WTC11 (cell line): Measurements from ENCODE around the gene NUP88. TPM values are rescaled to one million over a fixed set of nuclear protein-coding genes. Genes with fewer than 3 reads are reported as not detected.

Experiments
- ATAC-seq: fragments of 200-7000 bp; cut with Tn5 transposase; 2 replicates; pipeline ENCODE4 v1.10.0; 2021; ENCODE audit warnings: mild to moderate bottlenecking, moderate library complexity
- CTCF ChIA-PET: fragments of 300-600 bp; sonication (Branson Sonifier 250); formaldehyde crosslinking; loops from one replicate; lab custom pipeline; 2021; ENCODE audit warnings: antibody characterized with exemption; lab: Charles Lee
- POLR2A ChIA-PET: fragments of 350-600 bp; sonication (Branson Sonifier 250); formaldehyde crosslinking; loops from one replicate; lab custom pipeline; 2021; ENCODE audit warnings: antibody characterized with exemption; lab: Charles Lee
- DNase-seq: peaks from one replicate; pipeline ENCODE4 v3.0.0; 2021; ENCODE audit warnings: low spot score
- H3K27ac Mint-ChIP-seq: 2 replicates; pipeline ENCODE4 v1.8.0; 2021; ENCODE audit warnings: mixed read lengths
- H3K27me3 Mint-ChIP-seq: 2 replicates; pipeline ENCODE4 v1.8.0; 2021; ENCODE audit warnings: low read depth, mild to moderate bottlenecking, moderate library complexity, mixed read lengths
- H3K36me3 Mint-ChIP-seq: 2 replicates; pipeline ENCODE4 v1.8.0; 2021; ENCODE audit warnings: mixed read lengths
- H3K4me1 Mint-ChIP-seq: 2 replicates; pipeline ENCODE4 v1.8.0; 2022; ENCODE audit warnings: mixed read lengths
- H3K4me3 Mint-ChIP-seq: 2 replicates; pipeline ENCODE4 v1.8.0; 2021; ENCODE audit warnings: mild to moderate bottlenecking, moderate library complexity, mixed read lengths
- H3K9me3 Mint-ChIP-seq: 2 replicates; pipeline ENCODE4 v1.8.0; 2021; ENCODE audit warnings: mixed read lengths
- ATF1 ChIP-seq: sonication (generic); formaldehyde crosslinking; IDR thresholded peaks from 2 replicates; pipeline ENCODE4 v1.8.1; 2023; ENCODE audit warnings: mild to moderate bottlenecking, moderate library complexity, missing genetic modification reagents
- CBFB ChIP-seq: sonication (generic); formaldehyde crosslinking; IDR thresholded peaks from 2 replicates; pipeline ENCODE4 v1.8.1; 2022; ENCODE audit warnings: mild to moderate bottlenecking, low read depth, missing genetic modification reagents
- CREB1 ChIP-seq: sonication (generic); formaldehyde crosslinking; IDR thresholded peaks from 2 replicates; pipeline ENCODE4 v1.8.0; 2023; ENCODE audit warnings: mild to moderate bottlenecking, missing genetic modification reagents
- E2F1 ChIP-seq: sonication (generic); formaldehyde crosslinking; IDR thresholded peaks from 2 replicates; pipeline ENCODE4 v1.8.0; 2022; ENCODE audit warnings: mild to moderate bottlenecking, missing genetic modification reagents
- E2F5 ChIP-seq: sonication (generic); formaldehyde crosslinking; IDR thresholded peaks from 2 replicates; pipeline ENCODE4 v1.8.1; 2022; ENCODE audit warnings: mild to moderate bottlenecking, moderate library complexity, missing genetic modification reagents
- ELF4 ChIP-seq: sonication (generic); formaldehyde crosslinking; IDR thresholded peaks from 2 replicates; pipeline ENCODE4 v1.8.1; 2022; ENCODE audit warnings: low read depth, mild to moderate bottlenecking, moderate library complexity, missing genetic modification reagents
- GRHL2 ChIP-seq: fragments of 250-450 bp; sonication (Bioruptor Pico); IDR thresholded peaks from 2 replicates; pipeline ENCODE4 v1.8.0; 2022; ENCODE audit warnings: mild to moderate bottlenecking, moderate library complexity; ENCODE audit not compliant: insufficient replicate concordance, severe bottlenecking
- GTF2I ChIP-seq: fragments of 250-450 bp; sonication (Bioruptor Pico); conservative IDR thresholded peaks from 2 replicates; pipeline ENCODE4 v1.4.0; 2021; ENCODE audit warnings: mild to moderate bottlenecking
- HMGA2 ChIP-seq: fragments of 250-450 bp; sonication (Bioruptor Pico); IDR thresholded peaks from 2 replicates; pipeline ENCODE4 v1.4.0; 2021; ENCODE audit warnings: mild to moderate bottlenecking, moderate library complexity
- NFATC4 ChIP-seq: fragments of 250-450 bp; sonication (Bioruptor Pico); IDR thresholded peaks from 2 replicates; pipeline ENCODE4 v1.9.0; 2021; ENCODE audit warnings: mild to moderate bottlenecking
- SOX15 ChIP-seq: fragments of 250-450 bp; sonication (Bioruptor Pico); IDR thresholded peaks from 2 replicates; pipeline ENCODE4 v1.9.0; 2021; ENCODE audit warnings: mild to moderate bottlenecking
- SP1 ChIP-seq: sonication (generic); formaldehyde crosslinking; conservative IDR thresholded peaks from 2 replicates; pipeline ENCODE4 v1.8.1; 2022; ENCODE audit warnings: missing genetic modification reagents
- TEAD1 ChIP-seq: sonication (generic); formaldehyde crosslinking; IDR thresholded peaks from 2 replicates; pipeline ENCODE4 v1.8.0; 2022; ENCODE audit warnings: mild to moderate bottlenecking, missing genetic modification reagents
- ZBTB43 ChIP-seq: sonication (generic); formaldehyde crosslinking; IDR thresholded peaks from 2 replicates; pipeline ENCODE4 v1.8.1; 2023; ENCODE audit warnings: mild to moderate bottlenecking, missing genetic modification reagents
- ZNF219 ChIP-seq: sonication (generic); formaldehyde crosslinking; IDR thresholded peaks from 2 replicates; pipeline ENCODE4 v1.8.0; 2023; ENCODE audit warnings: missing genetic modification reagents, mild to moderate bottlenecking, borderline replicate concordance
- ZNF281 ChIP-seq: sonication (generic); formaldehyde crosslinking; IDR thresholded peaks from 2 replicates; pipeline ENCODE4 v1.8.0; 2023; ENCODE audit warnings: mild to moderate bottlenecking, missing genetic modification reagents
- ZNF317 ChIP-seq: sonication (generic); formaldehyde crosslinking; IDR thresholded peaks from 2 replicates; pipeline ENCODE4 v1.8.1; 2023; ENCODE audit warnings: low read depth, mild to moderate bottlenecking, moderate library complexity, missing genetic modification reagents, borderline replicate concordance
- total RNA-seq: library from RNA; stranded (reverse); gene quantifications from 3 replicates; pipeline ENCODE4 v1.2.3, GENCODE V29; 2021
- TF ChIP-seq, protein P1 (sequence below): fragments of 250-450 bp; sonication (Bioruptor Pico); IDR thresholded peaks from 2 replicates; pipeline ENCODE4 v1.8.0; 2021; ENCODE audit warnings: mild to moderate bottlenecking
- TF ChIP-seq, protein P2 (sequence below): sonication (generic); formaldehyde crosslinking; IDR thresholded peaks from 2 replicates; pipeline ENCODE4 v1.8.1; 2023; ENCODE audit warnings: mild to moderate bottlenecking, missing genetic modification reagents, moderate library complexity
- TF ChIP-seq, protein P3 (sequence below): sonication (generic); formaldehyde crosslinking; IDR thresholded peaks from 2 replicates; pipeline ENCODE4 v1.8.1; 2023; ENCODE audit warnings: mild to moderate bottlenecking, moderate library complexity, missing genetic modification reagents

The NUP88 gene
- total RNA-seq, 1 experiment from 2014 or later: 87.7 TPM

DNA sequence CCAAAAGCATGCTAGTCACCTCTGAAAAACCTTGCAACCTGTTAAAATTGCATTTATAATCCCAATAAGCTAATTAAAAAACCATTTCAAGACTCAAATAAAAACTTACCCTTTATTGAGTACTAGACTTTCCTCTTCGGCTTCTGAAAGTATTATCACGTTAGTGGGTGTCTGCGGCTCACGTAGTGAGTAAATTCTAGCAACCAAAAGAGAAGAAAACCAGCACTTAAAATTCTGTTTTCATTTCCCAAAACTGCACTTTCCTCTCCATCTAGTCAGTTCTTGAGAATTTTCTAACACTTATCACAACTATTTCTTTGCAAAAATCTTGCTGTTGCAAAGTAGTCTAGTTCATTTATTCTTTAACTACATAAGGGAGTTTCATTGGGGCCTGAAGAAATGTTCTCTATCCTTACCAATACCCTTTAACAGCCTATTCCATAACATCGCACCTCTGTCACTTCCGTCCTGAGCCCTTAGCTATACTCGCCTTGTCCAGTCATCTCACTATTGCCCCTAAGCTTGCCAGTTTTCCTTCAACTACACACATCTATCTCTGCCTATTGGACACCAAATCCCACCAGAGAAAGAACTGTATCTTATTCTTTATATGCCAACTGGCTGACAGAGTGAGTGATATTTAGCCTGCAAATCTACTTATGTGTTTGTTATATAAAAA is 8.7 kb downstream of the NUP88 start:
- ChIA-PET POLR2A (interaction anchor here (1.0 kb wide), 1 partner anchor 9 kb away, joined by 3 read pairs; the partner anchor contains the start of genes NUP88 and RPAIN), CTCF (no interaction called here)
- Mint-ChIP-seq H3K4me3 (no peak overlapping the region), H3K9me3 (no peaks in the 10 kb centered on the region), H3K4me1 (no peaks in the 10 kb centered on the region), H3K36me3 (peaks cover 43% of the 10 kb centered on the region), H3K27me3 (no peaks in the 10 kb centered on the region), H3K27ac (no peak overlapping the region)
- TF ChIP-seq GTF2I (CRISPR knock-in tag) (no peak), ZNF317 (CRISPR knock-in tag) (no peak)
- no peak for DNase-seq
- ATAC-seq: no peak

- ChIA-PET CTCF (no interaction called here), POLR2A (no interaction called here)
- H3K36me3 Mint-ChIP-seq: peaks cover 41% of the 10 kb centered on the region
- H3K4me1 Mint-ChIP-seq: no peaks in the 10 kb centered on the region
- no peak overlapping the region for H3K4me3 Mint-ChIP-seq
- no peaks in the 10 kb centered on the region for H3K27me3 Mint-ChIP-seq
- ATAC-seq (no peak), DNase-seq (no peak)
- no peak for TF ChIP-seq CBFB (CRISPR knock-in tag)
- no peaks in the 10 kb centered on the region for H3K9me3 Mint-ChIP-seq
- H3K27ac Mint-ChIP-seq: no peak overlapping the region
Measured at GRCh38 chr17:5408186-5408585, 11.3 kb downstream of the NUP88 start.

DNA sequence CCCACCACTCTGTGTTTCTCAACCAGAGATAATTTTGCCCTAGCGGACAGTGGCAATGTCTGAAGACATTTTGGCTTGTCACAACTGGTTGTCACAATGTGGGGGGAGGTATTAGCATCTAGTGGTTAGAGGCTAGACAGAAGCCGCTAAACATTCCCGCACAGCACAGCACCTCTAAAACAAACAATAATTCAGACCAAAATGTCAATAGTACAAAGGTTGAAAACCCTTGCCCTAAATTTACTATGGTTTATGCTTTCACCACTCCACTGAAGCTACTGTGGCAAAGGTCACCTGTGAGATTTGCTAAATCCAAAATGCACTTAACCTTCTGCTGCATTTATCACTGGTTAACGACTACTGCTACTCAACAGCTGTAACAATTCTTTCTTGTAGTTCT is 14.1 kb downstream of the NUP88 start:
- POLR2A ChIA-PET: no interaction called here

More for the DNA sequence above, 14.1 kb downstream of the NUP88 start:
- no peaks in the 10 kb centered on the region for H3K27me3 Mint-ChIP-seq
- TF ChIP-seq NFATC4 (CRISPR knock-in tag) (no peak), SP1 (CRISPR knock-in tag) (no peak), ATF1 (no peak), E2F1 (CRISPR knock-in tag) (no peak), HMGA2 (CRISPR knock-in tag) (no peak), GTF2I (CRISPR knock-in tag) (no peak), E2F5 (CRISPR knock-in tag) (no peak), ZNF219 (CRISPR knock-in tag) (no peak), ZBTB43 (CRISPR knock-in tag) (no peak), CREB1 (CRISPR knock-in tag) (no peak), SOX15 (CRISPR knock-in tag) (no peak), GRHL2 (CRISPR knock-in tag) (no peak), ELF4 (CRISPR knock-in tag) (no peak), TEAD1 (CRISPR knock-in tag) (no peak), ZNF281 (no peak)
- TF ChIP-seq, protein P1, sequence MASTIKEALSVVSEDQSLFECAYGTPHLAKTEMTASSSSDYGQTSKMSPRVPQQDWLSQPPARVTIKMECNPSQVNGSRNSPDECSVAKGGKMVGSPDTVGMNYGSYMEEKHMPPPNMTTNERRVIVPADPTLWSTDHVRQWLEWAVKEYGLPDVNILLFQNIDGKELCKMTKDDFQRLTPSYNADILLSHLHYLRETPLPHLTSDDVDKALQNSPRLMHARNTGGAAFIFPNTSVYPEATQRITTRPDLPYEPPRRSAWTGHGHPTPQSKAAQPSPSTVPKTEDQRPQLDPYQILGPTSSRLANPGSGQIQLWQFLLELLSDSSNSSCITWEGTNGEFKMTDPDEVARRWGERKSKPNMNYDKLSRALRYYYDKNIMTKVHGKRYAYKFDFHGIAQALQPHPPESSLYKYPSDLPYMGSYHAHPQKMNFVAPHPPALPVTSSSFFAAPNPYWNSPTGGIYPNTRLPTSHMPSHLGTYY: no peak
- TF ChIP-seq, protein P2, sequence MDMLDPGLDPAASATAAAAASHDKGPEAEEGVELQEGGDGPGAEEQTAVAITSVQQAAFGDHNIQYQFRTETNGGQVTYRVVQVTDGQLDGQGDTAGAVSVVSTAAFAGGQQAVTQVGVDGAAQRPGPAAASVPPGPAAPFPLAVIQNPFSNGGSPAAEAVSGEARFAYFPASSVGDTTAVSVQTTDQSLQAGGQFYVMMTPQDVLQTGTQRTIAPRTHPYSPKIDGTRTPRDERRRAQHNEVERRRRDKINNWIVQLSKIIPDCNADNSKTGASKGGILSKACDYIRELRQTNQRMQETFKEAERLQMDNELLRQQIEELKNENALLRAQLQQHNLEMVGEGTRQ (CRISPR knock-in tag): no peak
- TF ChIP-seq, protein P3, sequence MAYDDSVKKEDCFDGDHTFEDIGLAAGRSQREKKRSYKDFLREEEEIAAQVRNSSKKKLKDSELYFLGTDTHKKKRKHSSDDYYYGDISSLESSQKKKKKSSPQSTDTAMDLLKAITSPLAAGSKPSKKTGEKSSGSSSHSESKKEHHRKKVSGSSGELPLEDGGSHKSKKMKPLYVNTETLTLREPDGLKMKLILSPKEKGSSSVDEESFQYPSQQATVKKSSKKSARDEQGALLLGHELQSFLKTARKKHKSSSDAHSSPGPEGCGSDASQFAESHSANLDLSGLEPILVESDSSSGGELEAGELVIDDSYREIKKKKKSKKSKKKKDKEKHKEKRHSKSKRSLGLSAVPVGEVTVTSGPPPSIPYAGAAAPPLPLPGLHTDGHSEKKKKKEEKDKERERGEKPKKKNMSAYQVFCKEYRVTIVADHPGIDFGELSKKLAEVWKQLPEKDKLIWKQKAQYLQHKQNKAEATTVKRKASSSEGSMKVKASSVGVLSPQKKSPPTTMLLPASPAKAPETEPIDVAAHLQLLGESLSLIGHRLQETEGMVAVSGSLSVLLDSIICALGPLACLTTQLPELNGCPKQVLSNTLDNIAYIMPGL (CRISPR knock-in tag): no peak
- H3K9me3 Mint-ChIP-seq: no peaks in the 10 kb centered on the region
- no peak overlapping the region for H3K27ac Mint-ChIP-seq
- DNase-seq: no peak
- H3K4me3 Mint-ChIP-seq: no peak overlapping the region
- ATAC-seq: no peak
- CTCF ChIA-PET: interaction anchor here (1.4 kb wide), 1 partner anchor 34 kb away, joined by 5 read pairs; the partner anchor contains the start of gene C1QBP
- peaks cover 37% of the 10 kb centered on the region for H3K36me3 Mint-ChIP-seq
- no peaks in the 10 kb centered on the region for H3K4me1 Mint-ChIP-seq
